Measurements from ENCODE around the gene ANKK1.

Gene ANKK1, protein sequence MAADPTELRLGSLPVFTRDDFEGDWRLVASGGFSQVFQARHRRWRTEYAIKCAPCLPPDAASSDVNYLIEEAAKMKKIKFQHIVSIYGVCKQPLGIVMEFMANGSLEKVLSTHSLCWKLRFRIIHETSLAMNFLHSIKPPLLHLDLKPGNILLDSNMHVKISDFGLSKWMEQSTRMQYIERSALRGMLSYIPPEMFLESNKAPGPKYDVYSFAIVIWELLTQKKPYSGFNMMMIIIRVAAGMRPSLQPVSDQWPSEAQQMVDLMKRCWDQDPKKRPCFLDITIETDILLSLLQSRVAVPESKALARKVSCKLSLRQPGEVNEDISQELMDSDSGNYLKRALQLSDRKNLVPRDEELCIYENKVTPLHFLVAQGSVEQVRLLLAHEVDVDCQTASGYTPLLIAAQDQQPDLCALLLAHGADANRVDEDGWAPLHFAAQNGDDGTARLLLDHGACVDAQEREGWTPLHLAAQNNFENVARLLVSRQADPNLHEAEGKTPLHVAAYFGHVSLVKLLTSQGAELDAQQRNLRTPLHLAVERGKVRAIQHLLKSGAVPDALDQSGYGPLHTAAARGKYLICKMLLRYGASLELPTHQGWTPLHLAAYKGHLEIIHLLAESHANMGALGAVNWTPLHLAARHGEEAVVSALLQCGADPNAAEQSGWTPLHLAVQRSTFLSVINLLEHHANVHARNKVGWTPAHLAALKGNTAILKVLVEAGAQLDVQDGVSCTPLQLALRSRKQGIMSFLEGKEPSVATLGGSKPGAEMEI

DNA sequence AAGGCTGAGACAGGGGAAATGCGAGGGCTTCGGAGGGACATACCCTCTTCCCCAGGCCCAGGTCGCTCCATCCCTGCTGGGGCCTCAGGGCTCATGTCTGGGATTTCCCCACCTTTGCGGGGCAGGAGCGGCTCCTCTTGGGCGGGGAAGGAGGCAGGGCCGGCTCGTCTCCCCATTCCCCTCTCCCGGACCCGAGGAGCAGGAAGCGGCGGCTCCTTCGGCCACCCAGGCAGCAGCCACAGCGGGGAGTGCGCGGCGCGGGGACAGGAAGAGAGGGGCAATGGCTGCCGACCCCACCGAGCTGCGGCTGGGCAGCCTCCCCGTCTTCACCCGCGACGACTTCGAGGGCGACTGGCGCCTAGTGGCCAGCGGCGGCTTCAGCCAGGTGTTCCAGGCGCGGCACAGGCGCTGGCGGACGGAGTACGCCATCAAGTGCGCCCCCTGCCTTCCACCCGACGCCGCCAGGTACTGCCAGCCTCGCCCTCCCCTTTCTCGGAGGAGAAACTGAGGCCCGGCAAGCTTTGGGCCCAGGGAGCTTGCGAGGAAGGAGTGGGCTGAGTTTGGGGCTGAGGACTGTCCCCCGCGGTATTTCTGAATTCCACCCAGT is at the start of gene ANKK1:
TSS of gene ANKK1 (plus strand) at position 175 of the 607 bp plus-strand sequence. CDS start at position 281, 106 bp downstream.
- DNase-seq = no peak

DNA sequence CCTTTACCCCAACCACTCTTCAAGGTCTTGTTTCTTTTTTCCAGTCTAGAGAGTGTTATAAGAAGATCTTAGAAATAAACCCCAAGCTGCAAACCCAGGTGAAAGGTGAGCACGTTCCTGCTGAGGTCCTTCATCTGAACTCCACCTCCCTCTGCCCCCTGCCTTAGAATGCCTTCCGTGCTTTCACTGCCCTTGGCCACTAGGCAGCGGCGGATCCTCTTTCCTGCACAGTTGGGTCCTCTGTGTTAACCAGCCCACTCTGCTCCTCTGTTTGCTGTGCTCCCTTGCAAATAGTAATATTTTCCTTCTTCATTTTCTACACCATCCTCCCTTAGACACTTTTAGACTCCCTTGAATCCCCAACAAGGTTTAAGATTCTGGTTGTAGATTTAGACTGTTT is 48.8 kb upstream of the ANKK1 start:
- no peak for DNase-seq

GRCh38 chr11:113339929-113340589 is 47.5 kb upstream of the ANKK1 start:
- no peak for DNase-seq

DNA sequence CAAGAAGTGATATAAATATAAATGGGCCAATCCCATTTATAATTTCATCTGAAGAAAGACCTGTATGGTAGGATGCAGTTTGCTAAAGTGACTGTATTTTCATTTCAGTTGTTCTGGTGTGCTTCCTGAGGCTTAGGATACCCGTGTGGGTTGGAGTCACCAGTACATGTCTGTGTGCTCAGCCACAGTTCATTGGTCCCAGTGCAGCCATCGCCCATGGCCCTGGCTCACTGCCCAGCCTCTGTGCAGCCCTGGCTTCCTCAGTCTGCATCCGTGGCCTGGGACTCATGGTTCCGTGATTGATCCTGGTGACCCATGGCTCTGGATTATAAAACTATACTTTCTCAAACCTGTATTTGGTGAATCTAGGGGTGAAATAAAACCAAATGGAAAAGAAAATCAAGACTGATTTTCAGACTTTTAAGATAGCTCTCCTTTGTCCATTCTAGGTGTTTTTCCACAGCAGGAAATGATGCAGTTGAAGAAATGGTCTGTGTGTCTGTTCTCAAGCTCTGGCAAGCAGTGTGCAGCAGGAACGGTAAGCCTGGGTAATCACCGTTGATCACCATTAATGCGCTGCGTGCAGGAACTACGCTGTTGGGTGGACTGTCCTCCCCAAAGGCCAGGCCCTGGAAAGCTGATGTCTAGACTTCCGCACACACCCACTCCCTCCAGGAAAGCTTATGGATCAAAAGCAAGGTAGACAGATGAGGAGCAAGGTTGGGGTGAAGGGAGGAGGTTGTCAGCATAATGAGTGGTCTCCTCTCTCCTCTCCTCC is 46.0 kb upstream of the ANKK1 start:
- DNase-seq = no peak

DNA sequence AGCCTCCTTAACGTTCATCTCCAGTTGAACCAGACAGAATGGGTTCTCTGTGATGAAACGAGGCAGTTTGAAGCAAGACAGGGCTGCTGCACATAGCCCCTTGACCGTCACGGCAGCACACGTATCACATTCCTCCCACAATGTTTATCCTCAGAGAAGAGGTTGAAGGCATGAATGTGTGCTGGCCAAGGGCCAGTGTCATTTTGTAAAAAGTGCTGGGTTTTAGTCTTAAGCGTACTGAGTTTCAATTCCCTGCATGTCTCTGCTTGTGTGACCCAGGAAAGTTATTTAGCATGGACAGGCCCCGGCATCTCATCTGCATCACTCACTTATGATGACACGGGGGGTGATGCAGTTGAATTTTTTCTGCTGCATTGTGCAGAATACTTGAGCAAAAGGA is 41.6 kb upstream of the ANKK1 start:
- no peak for DNase-seq

- no peak for DNase-seq
These were observed 38.1 kb upstream of the ANKK1 start for GRCh38 chr11:113349528-113349927.

DNA sequence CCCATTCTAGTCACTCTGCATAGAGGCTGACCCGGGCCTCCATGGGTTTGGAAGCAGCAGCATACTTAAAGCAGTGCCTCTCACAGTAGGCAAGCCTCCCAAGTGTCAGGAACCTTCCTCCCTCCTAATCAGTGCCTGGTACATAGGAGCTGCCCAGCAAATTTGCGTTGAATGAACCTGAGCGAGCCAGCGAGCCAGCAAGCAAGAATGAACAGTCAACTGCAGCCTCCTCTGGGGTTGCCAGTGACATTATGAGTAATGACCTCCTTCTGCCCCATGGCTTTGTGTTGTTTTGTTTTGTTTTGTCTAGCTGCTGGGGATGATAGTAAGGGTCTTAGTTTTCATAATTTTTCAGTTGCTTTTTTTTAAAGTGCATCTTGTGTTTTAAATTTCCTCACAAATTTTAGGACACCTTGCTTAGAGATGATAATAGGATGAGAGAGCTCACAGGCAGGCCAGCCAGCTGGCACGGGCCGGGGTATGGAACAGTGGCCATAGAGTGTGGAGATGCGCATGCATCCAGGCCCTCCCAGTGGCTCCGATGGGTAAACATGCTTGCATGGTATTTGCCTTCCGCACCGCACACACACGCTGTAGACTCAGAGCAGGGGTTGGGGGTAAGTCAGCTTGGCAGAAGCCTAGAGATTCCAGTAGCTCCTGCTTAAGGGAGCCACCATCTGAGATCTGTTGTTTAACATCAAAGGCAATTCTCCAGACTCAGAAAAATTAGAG is 37.1 kb upstream of the ANKK1 start:
- DNase-seq = no peak

GRCh38 chr11:113351068-113351450 is 36.5 kb upstream of the ANKK1 start:
- DNase-seq = no peak

GRCh38 chr11:113351480-113351879 is 36.1 kb upstream of the ANKK1 start:
- DNase-seq = no peak

DNA sequence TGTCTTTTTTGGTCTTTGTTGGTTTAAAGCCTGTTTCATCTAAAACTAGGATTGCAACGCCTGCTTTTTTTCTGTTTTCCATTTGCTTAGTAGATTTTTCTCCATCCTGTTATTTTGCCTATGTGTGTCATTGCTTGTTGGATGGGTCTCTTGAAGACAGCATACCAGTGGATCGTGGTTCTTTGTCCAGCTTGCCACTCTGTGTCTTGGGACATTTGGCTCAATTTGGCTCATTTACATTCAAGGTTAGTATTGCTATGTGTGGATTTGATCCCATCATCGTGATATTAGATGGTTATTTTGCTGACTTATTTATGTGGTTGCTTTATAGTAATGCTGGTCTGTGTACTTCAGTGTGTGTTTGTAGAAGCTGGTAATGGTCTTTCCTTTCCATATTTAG is 31.4 kb upstream of the ANKK1 start:
- no peak for DNase-seq

GRCh38 chr11:113363406-113363805 is 24.2 kb upstream of the ANKK1 start:
- DNase-seq = no peak

- DNase-seq = no peak
These were observed 23.5 kb upstream of the ANKK1 start for GRCh38 chr11:113363996-113364641.

GRCh38 chr11:113365895-113366294 is 21.7 kb upstream of the ANKK1 start:
- DNase-seq = no peak

DNA sequence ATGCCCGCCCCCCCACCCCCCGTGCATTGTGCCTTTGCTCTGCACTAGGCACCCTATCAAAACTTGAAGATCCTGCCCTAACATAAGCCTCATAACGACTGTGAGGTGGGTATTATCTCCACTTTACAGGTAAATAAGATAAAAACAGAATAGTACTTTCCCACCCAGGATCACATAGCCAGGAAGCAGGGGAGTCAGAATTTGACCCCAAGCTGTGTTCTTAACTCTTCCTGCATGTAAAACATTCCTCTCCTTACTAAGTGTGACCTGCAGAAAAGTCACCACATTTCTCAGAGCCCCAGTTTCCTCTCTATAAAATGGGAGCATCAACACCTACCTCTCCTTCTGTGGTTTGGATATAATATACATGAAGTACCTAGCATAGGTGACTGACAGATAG is 18.2 kb upstream of the ANKK1 start:
- no peak for DNase-seq

- no peak for DNase-seq
These were observed 16.9 kb upstream of the ANKK1 start for GRCh38 chr11:113370634-113371033.

GRCh38 chr11:113372309-113372708 is 15.3 kb upstream of the ANKK1 start:
- no peak for DNase-seq

DNA sequence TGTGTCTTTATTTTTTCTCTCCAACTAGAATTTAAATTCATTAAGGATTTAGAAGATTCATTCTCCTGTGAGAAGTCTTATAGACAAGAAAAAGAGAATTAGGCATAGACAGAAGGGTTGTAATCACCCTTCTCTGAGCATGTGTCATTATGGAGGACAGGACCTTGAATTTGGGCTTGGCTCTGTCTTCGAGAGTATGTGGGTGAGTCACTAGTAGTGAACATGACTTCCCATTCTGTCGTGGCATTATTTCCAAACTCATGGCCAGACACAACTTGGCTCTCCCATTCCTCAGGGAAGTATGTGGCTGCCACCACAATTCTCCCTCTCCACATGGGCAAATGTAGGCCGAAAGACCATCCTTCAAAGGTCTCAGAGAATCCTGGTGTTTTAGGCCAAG is 14.3 kb upstream of the ANKK1 start:
- no peak for DNase-seq

GRCh38 chr11:113373981-113374560 is 13.5 kb upstream of the ANKK1 start:
- DNase-seq = no peak

- no peak for DNase-seq
These were observed 12.2 kb upstream of the ANKK1 start for GRCh38 chr11:113375402-113375801.

GRCh38 chr11:113376156-113376555 is 11.4 kb upstream of the ANKK1 start:
- no peak for DNase-seq
